Limb (tissue), 2 donors: ENCODE results near the gene LCMT1.
"Not testable (repeated sequence)": the region's sequence is repeated elsewhere in the genome, so short reads cannot be mapped to it uniquely, and the experiment has no call there.

Experiments
- DNase-seq, 2 donors: peaks; one replicate each; pipeline ENCODE4 v3.0.0-alpha.2; 2016; ENCODE audit errors: extremely low spot score in 2 of 2

Gene LCMT1

DNA sequence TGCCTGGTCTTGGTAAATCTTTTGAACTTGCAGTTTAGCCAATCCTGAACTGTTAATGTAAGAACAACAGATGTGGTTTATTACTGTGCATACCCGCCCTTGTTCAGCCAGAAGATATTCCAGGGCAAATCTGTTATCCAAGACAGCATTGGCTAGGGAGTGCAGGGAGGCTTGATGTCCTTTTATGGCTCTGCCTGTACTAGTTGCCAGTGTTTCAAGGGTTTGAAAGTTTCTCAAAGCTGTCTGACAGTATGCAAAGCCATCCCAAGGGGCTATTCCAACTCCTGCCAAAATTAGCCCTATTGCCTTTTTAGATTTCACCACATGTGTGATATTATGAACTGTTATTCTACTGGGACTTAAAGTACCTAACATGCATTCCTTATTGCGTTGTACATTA is 30.1 kb downstream of the LCMT1 start:
- no peak for DNase-seq

DNA sequence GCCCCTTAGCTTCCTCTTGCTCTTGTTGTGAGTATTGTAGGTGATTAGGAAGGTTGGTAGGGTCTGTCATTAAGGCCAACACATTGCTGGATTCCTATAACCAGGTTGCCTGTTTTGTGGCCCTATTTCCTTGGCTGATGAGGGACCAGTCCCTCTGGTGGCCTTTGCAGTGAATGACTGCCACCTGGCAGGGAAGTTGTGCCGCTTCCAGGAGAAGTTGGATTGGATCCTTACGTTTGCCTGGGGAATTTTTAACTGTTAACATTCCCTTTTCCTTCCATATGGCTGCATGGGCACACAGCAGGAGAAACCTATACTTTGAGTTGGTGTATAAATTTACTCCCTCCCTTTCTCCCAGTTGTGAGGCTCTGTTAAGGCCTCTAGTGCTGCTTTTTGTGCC is 32.4 kb downstream of the LCMT1 start:
- no peak for DNase-seq

DNA sequence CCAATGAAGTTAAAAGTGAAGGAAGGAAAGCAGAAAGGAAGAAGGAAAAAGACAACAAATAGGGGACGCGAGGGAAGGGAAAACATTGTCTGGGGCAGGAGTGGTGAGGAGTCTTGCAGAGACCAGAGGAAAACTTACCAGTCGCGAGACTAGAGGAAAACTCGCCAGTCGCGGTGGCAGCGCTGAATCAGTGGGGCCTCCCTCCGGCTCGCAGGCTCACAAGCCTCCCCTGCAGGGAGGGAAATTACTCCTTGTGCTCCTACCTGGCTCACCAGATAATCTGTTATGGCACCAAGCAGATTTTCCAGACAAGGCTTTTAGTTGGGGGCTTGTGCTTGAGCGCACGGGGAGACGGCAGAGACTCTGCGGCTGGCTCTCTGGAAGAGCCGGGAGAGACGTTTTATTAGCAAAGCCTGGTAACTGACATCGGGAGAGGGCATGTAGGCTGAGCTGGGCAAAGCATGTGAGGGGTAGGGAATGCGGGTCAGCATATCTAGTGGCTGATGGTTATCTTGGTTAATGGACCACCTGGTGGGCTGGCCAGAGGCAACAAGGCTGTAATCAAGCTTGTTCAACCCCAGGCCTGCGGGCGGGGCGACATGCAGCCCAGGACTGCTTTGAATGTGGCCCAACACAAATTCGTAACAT is 37.1 kb downstream of the LCMT1 start:
- DNase-seq: no peak

DNA sequence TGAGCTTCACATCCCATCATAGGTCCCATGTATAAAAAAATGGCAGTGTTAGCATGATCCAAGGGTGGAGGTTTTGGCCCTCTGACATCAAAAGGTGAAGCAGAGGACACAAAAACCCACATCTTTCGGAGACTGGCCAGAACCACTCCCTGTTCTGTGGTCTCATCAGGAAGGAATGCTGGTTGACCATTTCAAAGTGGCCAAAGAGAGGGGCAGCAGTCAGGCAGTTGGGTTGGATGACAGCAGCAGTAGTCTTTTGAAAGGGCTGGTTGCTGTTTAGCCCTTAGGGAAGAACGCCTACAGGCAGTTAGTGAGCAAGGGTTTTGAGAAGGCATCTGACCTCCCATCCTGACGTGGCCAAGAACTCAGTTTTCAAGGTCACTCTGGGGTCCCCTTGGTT is 40.5 kb downstream of the LCMT1 start:
- DNase-seq: no peak

DNA sequence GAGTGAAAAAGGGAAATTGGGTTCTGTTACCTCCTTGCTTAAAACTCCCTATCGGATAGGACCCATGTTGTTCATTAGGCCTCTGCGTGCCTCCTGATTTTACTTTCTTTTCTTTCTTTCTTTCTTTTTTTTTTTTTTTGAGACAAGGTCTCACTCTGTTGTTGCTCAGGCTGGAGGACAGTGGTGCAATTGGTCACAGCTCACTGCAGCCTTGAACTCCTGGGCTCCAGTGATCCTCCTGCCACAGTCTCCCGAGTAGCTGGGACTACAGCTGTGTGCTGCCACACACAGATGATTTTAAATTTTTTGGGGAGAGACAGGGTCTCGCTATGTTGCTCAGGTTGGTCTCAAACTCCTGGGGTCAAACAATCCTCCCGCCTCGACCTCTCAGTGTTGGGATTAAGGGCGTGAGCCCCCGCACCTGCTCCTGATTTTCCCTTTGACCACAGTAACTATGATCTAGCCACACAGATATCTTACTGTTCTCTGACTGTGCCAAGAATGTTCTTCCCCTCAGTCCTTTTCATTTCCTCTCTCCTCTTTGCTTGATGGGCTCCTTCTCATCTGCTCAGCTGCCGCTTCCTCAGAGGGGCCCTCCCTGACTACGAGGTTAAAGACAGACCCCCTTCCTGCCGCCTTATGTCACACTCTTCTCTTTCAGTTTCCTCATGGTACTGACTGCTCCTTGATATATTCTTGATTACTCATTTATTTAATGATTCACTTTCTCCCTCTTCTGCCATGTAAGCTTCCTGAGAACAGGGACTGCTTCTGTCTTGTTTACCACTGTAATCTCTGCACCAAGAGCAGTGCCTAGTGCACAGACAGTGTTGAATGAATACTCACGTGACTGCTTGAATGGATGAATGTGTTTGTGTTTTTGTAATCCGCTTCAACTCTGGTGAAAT is 44.3 kb downstream of the LCMT1 start:
- DNase-seq: no peak

DNA sequence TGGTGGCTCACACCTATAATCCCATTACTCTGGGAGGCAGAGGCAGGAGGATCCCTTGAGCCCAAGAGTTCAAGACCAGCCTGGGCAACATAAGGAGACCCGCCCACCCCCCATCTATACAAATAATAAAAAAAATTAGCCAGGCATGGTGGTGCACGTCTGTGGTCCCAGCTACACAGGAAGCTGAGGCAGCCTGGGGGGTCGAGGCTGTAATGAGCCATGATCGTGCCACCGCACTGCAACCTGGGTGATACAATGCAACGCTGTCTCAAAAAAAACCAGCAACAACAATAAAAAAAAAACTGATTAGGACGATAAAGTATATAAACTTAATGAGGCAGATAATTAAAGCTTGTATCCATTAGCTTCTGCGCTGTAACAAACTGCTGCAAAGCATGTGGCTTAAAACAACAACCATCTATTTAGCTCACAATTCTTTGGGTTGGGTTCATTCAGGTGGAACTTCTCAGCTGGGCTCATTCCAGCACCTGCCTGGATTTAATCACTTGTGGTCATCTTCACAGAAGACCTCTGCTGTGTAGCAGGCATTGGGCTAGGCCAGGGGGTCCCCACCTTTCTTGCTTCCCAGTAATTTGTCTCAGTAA is 45.8 kb downstream of the LCMT1 start:
- DNase-seq: no peak

DNA sequence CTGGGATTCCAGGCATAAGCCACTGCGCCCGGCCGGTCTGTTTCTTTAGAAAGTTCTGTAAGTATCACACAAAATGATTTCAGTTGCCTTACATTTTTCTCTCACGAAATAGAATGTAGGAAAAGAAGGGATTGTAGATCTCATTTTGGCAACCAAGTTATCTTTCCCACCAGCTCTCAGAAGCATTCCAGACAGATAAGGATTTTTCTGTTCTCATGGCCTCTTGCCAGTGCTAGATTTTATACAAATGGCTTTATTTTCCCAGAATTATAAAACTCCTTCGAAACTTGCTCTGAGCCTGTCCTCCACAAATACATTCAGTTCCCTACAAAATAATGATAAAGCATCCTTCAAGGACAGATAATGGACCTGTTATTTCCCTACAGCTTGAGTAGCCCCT is 46.9 kb downstream of the LCMT1 start:
- DNase-seq: no peak

DNA sequence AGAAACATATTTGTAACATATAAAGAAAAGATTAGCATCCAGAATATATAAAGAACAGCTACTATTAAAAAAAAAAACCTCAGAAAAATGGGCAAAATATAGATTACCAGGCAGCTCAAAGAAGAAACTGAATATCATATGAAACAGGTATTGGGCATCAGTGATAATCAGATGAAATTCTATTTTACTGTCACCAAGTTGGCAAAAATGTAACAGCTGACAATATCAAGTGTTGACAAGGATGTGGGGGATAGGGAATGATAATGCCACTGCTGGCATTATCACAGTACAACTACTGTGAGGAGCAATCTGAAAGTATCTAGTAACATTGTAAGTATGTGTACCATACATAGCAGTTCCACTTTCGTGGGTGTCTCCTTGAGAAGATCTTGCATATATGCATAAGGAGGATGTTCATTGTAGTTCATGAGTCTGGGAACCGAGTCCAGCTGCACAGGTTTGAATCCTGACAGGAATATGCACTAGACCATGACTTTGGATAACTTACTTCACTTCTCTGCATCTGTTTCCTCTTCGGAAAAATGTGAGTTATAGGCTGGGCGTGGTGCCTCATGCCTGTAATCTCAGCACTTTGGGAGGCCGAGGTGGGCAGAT is 50.3 kb downstream of the LCMT1 start:
- no peak for DNase-seq

DNA sequence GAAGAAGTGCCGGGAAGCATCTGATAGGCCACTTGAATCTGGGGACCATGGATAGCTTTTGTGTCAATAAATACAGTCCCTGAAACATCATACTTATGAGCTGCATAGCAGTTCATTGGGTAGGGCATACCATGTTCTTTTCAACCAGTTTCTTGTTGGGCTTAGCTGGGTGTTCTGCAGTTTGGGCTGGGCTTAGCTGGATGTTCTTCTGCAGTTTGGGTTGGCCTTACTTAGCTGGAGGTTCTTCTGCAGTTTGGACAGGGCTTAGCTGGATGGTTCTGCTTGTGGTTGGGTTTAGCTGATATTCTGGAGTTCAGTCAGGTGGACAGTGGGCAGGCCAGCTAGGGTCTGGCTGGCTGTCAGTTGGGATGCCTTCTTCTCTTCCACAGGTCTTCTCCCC is 52.1 kb downstream of the LCMT1 start:
- no peak for DNase-seq

DNA sequence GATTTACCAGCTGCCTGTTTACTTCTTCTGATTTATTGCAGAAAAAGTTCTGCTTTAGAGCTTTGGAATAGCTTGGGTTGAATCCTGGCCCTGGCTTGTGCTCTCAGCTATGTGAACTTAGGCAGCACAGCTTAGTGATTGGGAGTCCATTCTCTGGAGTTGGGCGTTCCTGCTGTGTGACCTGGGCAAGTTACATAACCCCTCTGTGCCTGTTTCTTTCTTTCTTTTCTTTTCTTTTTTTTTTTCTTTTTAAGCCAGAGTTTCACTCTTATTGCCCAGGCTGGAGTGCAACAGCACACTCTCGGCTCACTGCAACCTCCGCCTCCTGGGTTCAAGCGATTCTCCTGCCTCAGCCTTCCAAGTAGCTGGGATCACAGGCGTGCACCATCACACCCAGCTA is 53.7 kb downstream of the LCMT1 start:
- no peak for DNase-seq

DNA sequence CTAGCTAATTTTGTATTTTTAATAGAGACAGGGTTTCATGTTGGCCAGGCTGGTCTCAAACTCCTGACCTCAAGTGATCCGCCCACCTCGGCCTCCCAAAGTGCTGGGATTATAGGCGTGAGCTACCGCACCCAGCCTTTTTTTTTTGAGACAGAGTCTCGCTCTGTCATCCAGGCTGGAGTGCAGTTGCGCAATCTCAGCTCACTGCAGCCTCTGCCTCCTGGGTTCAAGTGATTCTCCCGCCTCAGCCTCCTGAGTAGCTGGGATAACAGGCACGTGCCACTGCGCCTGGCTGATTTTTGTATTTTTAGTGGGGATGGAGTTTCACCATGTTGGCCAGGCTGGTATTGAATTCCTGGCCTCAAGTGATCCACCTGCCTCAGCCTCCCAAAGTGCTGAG is 56.4 kb downstream of the LCMT1 start:
- DNase-seq: not testable (repeated sequence)

DNA sequence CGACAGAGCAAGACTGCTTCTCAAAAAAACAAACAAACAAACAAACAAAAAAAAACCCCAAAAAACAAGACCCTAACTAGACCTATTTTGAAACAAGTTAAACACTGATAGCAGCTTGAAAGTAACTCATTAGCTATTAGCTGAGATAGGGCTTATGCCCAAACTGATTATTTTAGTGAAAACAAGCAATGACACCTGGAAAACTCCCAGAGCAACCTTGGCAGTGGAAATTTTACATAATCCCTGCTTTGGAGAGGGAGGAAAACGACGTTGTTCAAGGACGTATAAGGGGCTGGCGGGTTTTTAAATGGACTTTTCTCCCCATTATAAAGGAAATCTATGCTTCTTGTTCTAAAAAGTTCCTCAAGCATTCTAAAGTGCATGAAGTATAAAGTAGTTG is 59.8 kb downstream of the LCMT1 start:
- DNase-seq: no peak

DNA sequence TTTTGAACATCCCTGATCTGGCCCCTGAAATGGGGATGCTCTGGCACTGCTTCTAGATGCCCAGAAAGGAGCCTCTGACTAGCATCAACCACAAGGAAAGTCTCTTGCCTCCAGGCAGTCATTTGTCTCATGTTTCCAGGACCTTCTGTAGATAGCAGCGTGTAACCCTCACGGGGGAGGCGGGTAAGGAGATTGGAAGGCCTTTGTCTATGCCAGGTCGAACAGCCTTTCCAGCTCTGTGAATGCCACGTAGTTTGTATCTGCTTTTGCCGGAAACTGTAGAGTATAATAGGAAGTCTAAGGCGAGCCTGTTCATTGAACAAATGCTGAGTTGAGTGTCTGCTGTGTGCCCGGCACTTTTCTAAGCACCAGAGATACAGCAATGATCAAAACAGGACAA is 61.3 kb downstream of the LCMT1 start:
- no peak for DNase-seq

DNA sequence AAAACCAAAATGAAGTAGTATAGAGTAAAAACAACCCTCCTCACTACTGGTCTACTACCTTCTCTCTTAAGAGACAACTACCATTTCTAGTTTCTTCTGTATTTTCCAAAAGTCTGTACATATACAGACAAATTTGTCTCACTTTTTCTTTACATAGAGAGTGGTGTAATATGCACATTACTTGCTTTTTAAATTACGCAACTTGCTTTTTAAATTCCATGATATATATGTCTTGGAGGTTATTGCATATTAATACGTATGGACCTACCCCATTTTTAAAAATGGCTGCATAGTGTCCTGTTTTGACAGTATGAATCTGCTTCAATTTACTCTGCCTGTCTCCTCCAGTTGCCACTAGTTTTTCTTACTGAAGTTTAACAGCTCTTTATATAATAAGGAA is 62.7 kb downstream of the LCMT1 start:
- no peak for DNase-seq

DNA sequence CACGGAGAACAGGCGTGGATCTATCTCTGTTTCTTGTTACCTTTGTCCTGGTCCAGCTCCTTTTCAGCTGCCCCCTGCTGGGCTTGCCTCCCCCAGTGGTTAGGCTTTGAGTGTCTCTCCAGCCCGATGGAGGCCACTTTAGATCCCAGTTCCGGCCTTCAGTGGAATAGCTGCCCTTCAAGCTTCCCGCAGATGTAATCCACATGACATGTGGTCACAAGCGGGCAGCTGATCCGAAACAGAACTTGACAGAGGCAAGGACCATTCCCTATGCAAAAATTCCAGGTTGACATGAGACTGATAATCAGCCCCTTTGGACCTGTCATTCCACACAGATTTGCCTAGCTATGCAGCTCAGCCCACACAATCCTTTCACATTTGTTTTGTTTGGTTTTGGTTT is 64.6 kb downstream of the LCMT1 start:
- no peak for DNase-seq

DNA sequence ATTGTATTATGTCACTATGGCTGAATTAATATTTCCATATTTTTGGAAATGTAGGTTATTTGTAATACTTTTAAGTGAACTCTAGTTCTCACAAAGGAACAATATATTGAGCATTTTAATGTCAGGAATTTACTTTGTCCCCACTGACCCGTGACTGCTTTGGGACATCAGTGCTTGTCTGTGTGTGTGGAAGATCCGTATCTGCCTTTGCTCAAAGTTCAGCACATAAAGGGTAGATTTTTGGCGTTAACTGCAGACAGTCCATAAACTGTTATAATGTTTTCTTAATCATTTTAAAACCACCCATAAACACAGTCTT is 65.9 kb downstream of the LCMT1 start:
- no peak for DNase-seq

DNA sequence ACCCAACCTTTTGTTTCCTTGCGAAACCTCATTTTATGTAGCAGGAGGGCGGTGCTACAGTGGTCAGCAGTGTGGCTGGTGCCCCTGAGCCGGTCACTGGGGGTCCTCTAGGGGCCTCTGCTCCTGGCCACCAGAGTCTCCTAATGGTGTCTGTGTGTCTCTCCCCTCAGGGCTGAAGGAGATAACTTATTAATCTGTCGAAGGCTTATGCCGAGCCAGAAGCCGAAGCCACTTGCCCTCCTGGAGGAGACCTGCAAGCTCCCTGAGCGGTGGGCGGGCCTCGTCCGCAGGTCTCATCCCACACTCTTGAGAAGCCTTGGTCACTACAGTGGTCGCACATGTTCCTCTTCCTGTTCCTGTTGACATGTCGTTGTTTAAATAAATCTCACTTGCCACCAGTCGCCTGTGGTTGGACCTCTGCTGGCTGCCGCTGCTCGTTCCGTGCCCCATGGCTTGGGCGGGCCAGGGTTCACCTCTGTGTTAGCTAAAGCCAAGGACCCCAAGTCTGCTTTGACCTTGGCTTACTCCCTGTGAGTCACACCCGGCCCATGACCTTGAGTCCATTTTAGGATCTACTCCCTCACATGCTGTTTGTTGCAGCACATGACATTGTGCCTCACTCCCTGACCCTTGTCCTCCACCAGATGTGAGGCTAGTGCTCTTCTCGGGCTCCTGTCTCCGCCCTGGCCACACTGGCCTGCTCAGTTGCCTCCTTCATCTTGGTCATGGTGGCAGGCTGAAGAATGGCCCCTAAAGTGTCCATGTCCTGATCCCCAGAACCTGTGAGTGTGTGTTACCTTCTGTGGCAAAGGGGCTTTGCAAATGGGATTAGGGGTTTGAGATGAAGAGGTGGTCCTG is 66.5 kb downstream of the LCMT1 start:
- DNase-seq: no peak

DNA sequence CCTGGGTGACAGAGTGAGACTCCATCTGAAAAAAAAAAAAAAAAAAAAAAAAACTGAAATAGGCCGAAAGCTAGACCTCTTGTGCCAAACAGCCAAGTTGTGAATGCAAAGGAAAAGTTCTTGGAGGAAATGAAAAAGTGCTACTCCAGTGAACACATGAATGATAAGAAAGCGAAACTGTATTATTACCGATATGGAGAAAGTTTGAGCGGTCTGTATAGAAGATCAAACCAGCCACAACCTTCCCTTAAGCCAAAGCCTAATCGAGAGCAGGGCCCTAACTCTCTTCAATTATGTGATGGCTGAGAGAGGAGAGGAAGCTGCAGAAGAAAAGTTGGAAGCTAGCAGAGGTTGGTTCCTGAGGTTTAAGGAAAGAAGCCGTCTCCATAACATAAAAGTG is 69.7 kb downstream of the LCMT1 start:
- not testable (repeated sequence) for DNase-seq

DNA sequence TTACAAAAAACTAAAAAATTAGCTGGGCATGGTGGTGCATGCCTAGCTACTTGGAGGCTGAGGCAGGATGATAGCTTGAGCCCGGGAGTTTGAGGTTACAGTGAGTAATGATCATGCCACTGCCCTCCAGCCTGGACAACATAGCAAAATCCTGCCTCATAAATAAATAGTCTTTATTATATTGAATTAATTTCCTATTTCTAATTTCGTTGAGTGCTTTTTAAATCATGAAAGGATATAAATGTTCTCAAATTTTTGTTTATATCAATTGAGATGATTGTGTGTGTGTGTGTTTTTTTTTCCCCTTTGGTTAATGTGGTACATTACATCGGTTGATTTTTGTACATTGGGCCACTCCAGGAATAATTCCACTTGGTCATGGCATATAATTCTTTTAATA is 73.2 kb downstream of the LCMT1 start:
- no peak for DNase-seq

DNA sequence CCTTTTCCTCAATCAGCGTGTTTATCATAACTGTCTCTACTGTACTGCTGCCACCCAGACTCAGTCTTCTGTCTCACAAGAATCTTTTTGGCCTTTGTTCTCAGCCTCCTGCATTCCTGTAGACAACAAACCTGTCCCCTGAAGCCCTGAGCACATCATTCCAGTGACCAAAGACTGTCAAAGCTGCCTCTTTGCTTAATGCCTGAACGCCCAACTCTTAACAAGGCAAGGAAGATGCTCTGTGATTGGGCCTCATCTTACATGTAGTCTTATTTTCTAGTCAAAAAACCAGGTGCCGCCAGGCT is 75.9 kb downstream of the LCMT1 start:
- no peak for DNase-seq

DNA sequence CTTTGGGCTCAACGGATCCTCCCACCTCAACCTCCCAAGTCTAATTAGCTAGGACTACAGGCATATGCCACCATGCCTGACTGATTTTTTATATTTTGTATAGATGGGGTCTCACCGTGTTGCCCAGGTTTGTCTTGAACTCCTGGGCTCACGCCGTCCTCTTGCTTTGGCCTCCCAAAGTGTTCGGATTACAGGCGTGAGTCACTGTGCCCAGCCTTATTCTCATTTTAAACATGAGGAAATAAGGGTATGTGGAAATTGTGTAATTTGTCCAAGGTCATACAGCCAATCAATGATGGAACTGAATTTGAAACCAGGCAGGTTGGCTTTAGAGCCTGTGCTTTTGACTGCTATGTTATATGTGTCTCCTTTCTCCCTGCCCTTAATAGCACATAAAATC is 77.8 kb downstream of the LCMT1 start:
- DNase-seq: no peak

DNA sequence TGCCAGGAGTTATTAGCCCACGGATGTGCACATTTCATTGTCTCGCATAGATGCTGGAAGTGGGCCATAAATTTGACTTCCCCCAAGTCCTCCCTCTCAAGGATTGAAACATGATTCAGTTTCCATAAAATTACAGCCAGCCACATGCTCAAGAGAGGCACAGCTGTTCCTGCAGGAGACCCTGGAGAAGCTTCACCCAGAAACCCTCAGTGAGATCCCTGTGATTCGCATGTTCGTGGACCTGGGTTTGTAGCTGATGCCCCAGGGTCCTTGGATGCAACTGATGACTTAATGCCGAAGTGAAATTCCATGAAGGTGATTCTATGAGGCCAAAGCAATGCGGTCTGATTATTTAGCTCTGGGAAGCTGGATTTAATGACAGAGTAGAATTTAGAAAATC is 80.6 kb downstream of the LCMT1 start:
- DNase-seq: peak in 1 of 2 donors; percentile 15
